BLaER1 (cell line): ENCODE data around the gene GPR149.

Experiments
- H3K27ac ChIP-seq: shearing (Covaris generic); formaldehyde crosslinking; 2 replicates; pipeline ENCODE4 v1.8.1; 2022
- H3K27me3 ChIP-seq: shearing (Covaris generic); formaldehyde crosslinking; 2 replicates; pipeline ENCODE4 v1.8.1; 2022
- H3K36me3 ChIP-seq: shearing (Covaris generic); formaldehyde crosslinking; 2 replicates; pipeline ENCODE4 v1.8.1; 2022
- H3K4me1 ChIP-seq: shearing (Covaris generic); formaldehyde crosslinking; 2 replicates; pipeline ENCODE4 v1.8.1; 2022
- H3K4me2 ChIP-seq: shearing (Covaris generic); formaldehyde crosslinking; 2 replicates; pipeline ENCODE4 v1.8.1; 2022
- H3K4me3 ChIP-seq: shearing (Covaris generic); formaldehyde crosslinking; 2 replicates; pipeline ENCODE4 v1.8.1; 2022
- H3K9ac ChIP-seq: shearing (Covaris generic); formaldehyde crosslinking; 2 replicates; pipeline ENCODE4 v1.8.1; 2022
- H3K9me3 ChIP-seq: shearing (Covaris generic); formaldehyde crosslinking; 2 replicates; pipeline ENCODE4 v1.8.1; 2022
- H4K20me1 ChIP-seq: shearing (Covaris generic); formaldehyde crosslinking; 2 replicates; pipeline ENCODE4 v1.8.1; 2022
- Cebpa-rat ChIP-seq: shearing (Covaris generic); IDR thresholded peaks from 2 replicates; pipeline ENCODE4 v1.8.1; 2022

Gene GPR149

GRCh38 chr3:154310840-154311239 lies 119.2 kb downstream of the GPR149 start:
- H3K27ac ChIP-seq, result no peak overlapping the region
- peaks cover 75% of the 10 kb centered on the region for H3K36me3 ChIP-seq
- H3K4me2 ChIP-seq, result no peak overlapping the region

GRCh38 chr3:154307363-154307762 lies 122.6 kb downstream of the GPR149 start:
- Histone ChIP-seq H3K27ac (no peak overlapping the region), H3K9ac (no peak overlapping the region), H3K4me1 (peaks cover 8% of the 10 kb centered on the region), H3K4me2 (no peak overlapping the region), H3K9me3 (no peaks in the 10 kb centered on the region), H4K20me1 (peaks cover 26% of the 10 kb centered on the region; the same call in 1 of the 2 replicates), H3K4me3 (no peak overlapping the region), H3K36me3 (peaks cover 79% of the 10 kb centered on the region), H3K27me3 (no peaks in the 10 kb centered on the region)
- TF ChIP-seq Cebpa-rat, result no peak

More at GRCh38 chr3:154310840-154311239, 119.2 kb downstream of the GPR149 start:
- peaks cover 32% of the 10 kb centered on the region for H4K20me1 ChIP-seq
- no peak for TF ChIP-seq Cebpa-rat
- no peaks in the 10 kb centered on the region for H3K27me3 ChIP-seq
- H3K4me3 ChIP-seq, result no peak overlapping the region
- no peak overlapping the region for H3K9ac ChIP-seq
- no peaks in the 10 kb centered on the region for H3K4me1 ChIP-seq
- no peaks in the 10 kb centered on the region for H3K9me3 ChIP-seq

GRCh38 chr3:154304936-154305335 lies 125.1 kb downstream of the GPR149 start:
- Histone ChIP-seq H3K4me1 (peaks cover 8% of the 10 kb centered on the region), H4K20me1 (peaks cover 26% of the 10 kb centered on the region; the same call in 1 of the 2 replicates), H3K9me3 (no peaks in the 10 kb centered on the region), H3K9ac (no peak overlapping the region), H3K27ac (no peak overlapping the region), H3K36me3 (peaks cover 93% of the 10 kb centered on the region), H3K27me3 (no peaks in the 10 kb centered on the region), H3K4me2 (no peak overlapping the region), H3K4me3 (no peak overlapping the region)
- TF ChIP-seq Cebpa-rat, result no peak

GRCh38 chr3:154304116-154304786 lies 125.7 kb downstream of the GPR149 start:
- H3K9me3 ChIP-seq, result no peaks in the 10 kb centered on the region
- H3K27me3 ChIP-seq, result no peaks in the 10 kb centered on the region
- H3K9ac ChIP-seq, result no peak overlapping the region
- no peak overlapping the region for H3K4me2 ChIP-seq
- no peak overlapping the region for H3K27ac ChIP-seq
- peaks cover 8% of the 10 kb centered on the region for H3K4me1 ChIP-seq
- peaks cover 93% of the 10 kb centered on the region for H3K36me3 ChIP-seq
- TF ChIP-seq Cebpa-rat, result no peak
- H3K4me3 ChIP-seq, result no peak overlapping the region
- H4K20me1 ChIP-seq, result peaks cover 26% of the 10 kb centered on the region; the same call in 1 of the 2 replicates

GRCh38 chr3:154301561-154301960 lies 128.4 kb downstream of the GPR149 start:
- Histone ChIP-seq H3K9me3 (no peaks in the 10 kb centered on the region), H3K27me3 (no peaks in the 10 kb centered on the region), H3K4me1 (peaks cover 8% of the 10 kb centered on the region), H3K4me3 (no peak overlapping the region), H3K36me3 (peaks cover 89% of the 10 kb centered on the region), H4K20me1 (0 out of 2 replicates have a peak, but pooled peaks cover 13% of the 10 kb centered on the region), H3K27ac (no peak overlapping the region), H3K9ac (no peak overlapping the region), H3K4me2 (no peak overlapping the region)
- no peak for TF ChIP-seq Cebpa-rat

GRCh38 chr3:154294016-154294415 lies 136.0 kb downstream of the GPR149 start:
- no peak overlapping the region for H3K4me3 ChIP-seq
- peaks cover 5% of the 10 kb centered on the region; the same call in 1 of the 2 replicates for H4K20me1 ChIP-seq
- H3K27me3 ChIP-seq, result no peaks in the 10 kb centered on the region
- no peak overlapping the region for H3K27ac ChIP-seq
- H3K4me1 ChIP-seq, result no peaks in the 10 kb centered on the region
- no peak for TF ChIP-seq Cebpa-rat
- H3K4me2 ChIP-seq, result no peak overlapping the region
- H3K9me3 ChIP-seq, result no peaks in the 10 kb centered on the region
- H3K9ac ChIP-seq, result no peak overlapping the region
- H3K36me3 ChIP-seq, result peaks cover 88% of the 10 kb centered on the region

GRCh38 chr3:154290187-154290586 lies 139.8 kb downstream of the GPR149 start:
- Histone ChIP-seq H3K4me1 (no peaks in the 10 kb centered on the region), H4K20me1 (peaks cover 12% of the 10 kb centered on the region; the same call in 1 of the 2 replicates), H3K9me3 (no peaks in the 10 kb centered on the region), H3K27me3 (no peaks in the 10 kb centered on the region), H3K9ac (no peak overlapping the region), H3K4me2 (no peak overlapping the region), H3K36me3 (peaks cover 85% of the 10 kb centered on the region), H3K27ac (no peak overlapping the region), H3K4me3 (no peak overlapping the region)
- no peak for TF ChIP-seq Cebpa-rat
